AG08395 (cell line): ENCODE data around the gene RAPGEF1.
A peak's percentile ranks its signal among the peaks of the same experiment; 100 is the strongest.
"Not testable (repeated sequence)": the region's sequence is repeated elsewhere in the genome, so short reads cannot be mapped to it uniquely, and the experiment has no call there.

Experiments
- DNase-seq: peaks from one replicate; pipeline ENCODE4 v3.0.0; 2012; ENCODE audit warnings: mixed read lengths, low spot score

RAPGEF1 gene

GRCh38 chr9:131731237-131731636 lies 8.6 kb downstream of the RAPGEF1 start:
- DNase-seq, result no peak

- DNase-seq, result no peak
Observed at GRCh38 chr9:131728961-131729360, 10.9 kb downstream of the RAPGEF1 start.

GRCh38 chr9:131728546-131728910 lies 11.3 kb downstream of the RAPGEF1 start:
- no peak for DNase-seq

GRCh38 chr9:131727795-131728545 lies 11.9 kb downstream of the RAPGEF1 start:
- DNase-seq, result no peak

GRCh38 chr9:131727184-131727759 lies 12.6 kb downstream of the RAPGEF1 start:
- peak; percentile 29 for DNase-seq

GRCh38 chr9:131724683-131725082 lies 15.2 kb downstream of the RAPGEF1 start:
- DNase-seq, result no peak

- DNase-seq, result no peak
Observed at GRCh38 chr9:131723632-131724031, 16.2 kb downstream of the RAPGEF1 start.

GRCh38 chr9:131722255-131722654 lies 17.6 kb downstream of the RAPGEF1 start:
- no peak for DNase-seq

GRCh38 chr9:131721076-131721475 lies 18.8 kb downstream of the RAPGEF1 start:
- no peak for DNase-seq

GRCh38 chr9:131720330-131720729 lies 19.5 kb downstream of the RAPGEF1 start:
- DNase-seq, result no peak

GRCh38 chr9:131719262-131719908 lies 20.5 kb downstream of the RAPGEF1 start:
- DNase-seq, result no peak

GRCh38 chr9:131717719-131718460 lies 22.0 kb downstream of the RAPGEF1 start:
- DNase-seq, result no peak

GRCh38 chr9:131715906-131716305 lies 24.0 kb downstream of the RAPGEF1 start:
- no peak for DNase-seq

- DNase-seq, result no peak
Observed at GRCh38 chr9:131714821-131715220, 25.1 kb downstream of the RAPGEF1 start.

GRCh38 chr9:131714161-131714646 lies 25.7 kb downstream of the RAPGEF1 start:
- peak; percentile 91 for DNase-seq

GRCh38 chr9:131713016-131713415 lies 26.9 kb downstream of the RAPGEF1 start:
- no peak for DNase-seq

- DNase-seq, result no peak
Observed at GRCh38 chr9:131712151-131712716, 27.6 kb downstream of the RAPGEF1 start.

- DNase-seq, result peak; percentile 33
Observed at GRCh38 chr9:131709771-131710431, 30.0 kb downstream of the RAPGEF1 start.

GRCh38 chr9:131709010-131709770 lies 30.7 kb downstream of the RAPGEF1 start:
- not testable (repeated sequence) for DNase-seq

GRCh38 chr9:131708226-131709002 lies 31.5 kb downstream of the RAPGEF1 start:
- DNase-seq, result no peak
